CD4-positive, alpha-beta memory T cell (primary cell): Measurements from ENCODE around the gene PROK2. TPM values are rescaled to one million over a fixed set of nuclear protein-coding genes. Genes with fewer than 3 reads are reported as not detected.

Source experiments
- CTCF ChIA-PET: fragments of 350-600 bp; sonication (Branson Sonifier 250); formaldehyde crosslinking; loops from one replicate; lab custom pipeline; 2021; ENCODE audit warnings: inconsistent platforms; ENCODE audit not compliant: partially characterized antibody; lab: Charles Lee
- POLR2A ChIA-PET: fragments of 350-600 bp; sonication (Branson Sonifier 250); formaldehyde crosslinking; loops from one replicate; lab custom pipeline; 2021; ENCODE audit not compliant: partially characterized antibody; lab: Charles Lee
- DNase-seq, 5 donors: peaks; one replicate each; pipeline versions ENCODE4 v3.0.0 to v3.0.0-alpha.2; 2020 to 2022; ENCODE audit warnings: mixed read lengths in 1 of 5
- H3K27ac ChIP-seq: one replicate; pipeline ENCODE4 v1.7.0; 2013; ENCODE audit warnings: low read depth, low read length
- H3K27me3 ChIP-seq: 2 replicates; pipeline ENCODE4 v1.7.0; 2013; ENCODE audit warnings: mild to moderate bottlenecking, low read length, moderate library complexity; ENCODE audit not compliant: insufficient read depth
- H3K36me3 ChIP-seq: 2 replicates; pipeline ENCODE4 v1.7.0; 2013; ENCODE audit warnings: mild to moderate bottlenecking, low read length, moderate library complexity; ENCODE audit not compliant: insufficient read depth
- H3K4me1 ChIP-seq: 2 replicates; pipeline ENCODE4 v1.7.0; 2013; ENCODE audit warnings: mild to moderate bottlenecking, low read length, moderate library complexity; ENCODE audit not compliant: insufficient read depth
- H3K4me3 ChIP-seq, 2 donors: one replicate each; pipeline ENCODE4 v1.7.0; 2013; ENCODE audit warnings: low read length in 2 of 2, mild to moderate bottlenecking in 1 of 2
- H3K9me3 ChIP-seq, 2 donors: one replicate each; pipeline ENCODE4 v1.7.0; 2013; ENCODE audit warnings: low read length in 2 of 2, control low read depth in 1 of 2; ENCODE audit not compliant: control insufficient read depth in 1 of 2
- H3K27ac Mint-ChIP-seq, 7 donors: one replicate each; pipeline ENCODE4 v1.8.0; 2020 to 2021; ENCODE audit warnings: mixed read lengths in 7 of 7, mild to moderate bottlenecking in 6 of 7, inconsistent platforms in 3 of 7, moderate library complexity in 3 of 7
- H3K27me3 Mint-ChIP-seq, 2 donors: one replicate each; pipeline ENCODE4 v1.8.0; 2020 to 2021; ENCODE audit warnings: mixed read lengths in 2 of 2
- H3K36me3 Mint-ChIP-seq, 2 donors: one replicate each; pipeline ENCODE4 v1.8.0; 2020 to 2021; ENCODE audit warnings: mixed read lengths in 2 of 2, inconsistent platforms in 1 of 2, mild to moderate bottlenecking in 1 of 2
- H3K4me1 Mint-ChIP-seq, 4 donors: one replicate each; pipeline ENCODE4 v1.8.0; 2020 to 2021; ENCODE audit warnings: mixed read lengths in 4 of 4, mild to moderate bottlenecking in 1 of 4
- H3K4me3 Mint-ChIP-seq, 8 donors: one replicate each; pipeline ENCODE4 v1.8.0; 2020 to 2021; ENCODE audit warnings: mixed read lengths in 8 of 8, mild to moderate bottlenecking in 7 of 8, moderate library complexity in 6 of 8, inconsistent platforms in 3 of 8
- H3K9me3 Mint-ChIP-seq, 8 donors: one replicate each; pipeline ENCODE4 v1.8.0; 2020 to 2021; ENCODE audit warnings: mixed read lengths in 8 of 8, mild to moderate bottlenecking in 5 of 8, inconsistent platforms in 3 of 8, moderate library complexity in 1 of 8
- intact Hi-C: fragments of 100-400 bp; cut with micrococcal nuclease; formaldehyde crosslinking; loops from one replicate; pipeline ENCODE4 v1.15.1; 2023
- polyA plus RNA-seq, 2 donors: library from polyadenylated mRNA; unstranded; fragments of 300-500 nt; fragmentation: Illumina TruSeq; gene quantifications; one replicate each; pipeline ENCODE4 v1.2.3, GENCODE V29; 2021
- total RNA-seq, 2 experiments: library from RNA; stranded (reverse); gene quantifications; one replicate each; pipeline ENCODE4 v1.2.3, GENCODE V29; 2021

PROK2 gene
- total and polyA plus RNA-seq, 4 experiments from 2014 or later = 0.18 to 2.6 (median 0.27) TPM

DNA sequence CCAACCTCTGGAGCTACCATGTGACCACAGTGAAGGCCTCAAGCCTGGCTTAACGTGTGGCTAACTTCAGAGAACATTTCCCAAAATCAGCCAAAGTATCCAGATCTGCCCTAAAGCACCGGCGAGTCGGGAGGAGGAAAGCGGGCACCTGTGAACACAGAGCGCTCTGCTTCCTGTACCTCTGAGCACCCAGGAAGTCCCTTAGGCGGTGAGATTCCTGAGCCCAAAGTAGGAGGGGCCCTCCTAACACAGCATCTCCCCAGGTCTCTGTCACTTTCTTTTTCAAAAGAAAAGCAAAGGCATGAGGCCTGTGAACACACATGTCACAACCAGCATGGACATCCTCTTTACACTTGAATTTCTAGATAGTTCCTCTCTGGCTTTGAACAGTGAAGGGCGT lies 58.8 kb downstream of the PROK2 start:
- CTCF ChIA-PET = interaction anchor here (1.8 to 7.9 kb wide), 4 partner anchors 10 to 1095 kb away, joined by 4 to 100 read pairs (median 5); no protein-coding TSS in a partner anchor
- H3K4me3 ChIP-seq = peak overlapping the region; percentile 4 to 85
- H3K9me3 ChIP-seq = no peaks in the 10 kb centered on the region
- H3K4me1 ChIP-seq = peaks cover 76% of the 10 kb centered on the region
- H3K36me3 ChIP-seq = no peaks in the 10 kb centered on the region
- peak; percentile 63 to 86 (median 72) for DNase-seq
- no peaks in the 10 kb centered on the region for H3K27me3 ChIP-seq
- intact Hi-C loops = loop anchor here (2.0 kb wide), 1 partner anchor 1123 kb away; the partner anchor contains the start of gene SHQ1
- Mint-ChIP-seq H3K27ac (peak overlapping the region; percentile 92 to 99 (median 97)), H3K36me3 (peaks cover 0 to 20% of the 10 kb centered on the region in 2 donors), H3K9me3 (no peaks in the 10 kb centered on the region), H3K4me3 (peak overlapping the region; percentile 90 to 98 (median 94)), H3K4me1 (peaks cover 51 to 79% (median 66%) of the 10 kb centered on the region in 4 donors), H3K27me3 (no peaks in the 10 kb centered on the region)
- POLR2A ChIA-PET = interaction anchor here (1.3 to 1.7 kb wide), 2 partner anchors 15 to 22 kb away, joined by 3 to 5 read pairs; no protein-coding TSS in a partner anchor
- peak overlapping the region; percentile 77 for H3K27ac ChIP-seq

DNA sequence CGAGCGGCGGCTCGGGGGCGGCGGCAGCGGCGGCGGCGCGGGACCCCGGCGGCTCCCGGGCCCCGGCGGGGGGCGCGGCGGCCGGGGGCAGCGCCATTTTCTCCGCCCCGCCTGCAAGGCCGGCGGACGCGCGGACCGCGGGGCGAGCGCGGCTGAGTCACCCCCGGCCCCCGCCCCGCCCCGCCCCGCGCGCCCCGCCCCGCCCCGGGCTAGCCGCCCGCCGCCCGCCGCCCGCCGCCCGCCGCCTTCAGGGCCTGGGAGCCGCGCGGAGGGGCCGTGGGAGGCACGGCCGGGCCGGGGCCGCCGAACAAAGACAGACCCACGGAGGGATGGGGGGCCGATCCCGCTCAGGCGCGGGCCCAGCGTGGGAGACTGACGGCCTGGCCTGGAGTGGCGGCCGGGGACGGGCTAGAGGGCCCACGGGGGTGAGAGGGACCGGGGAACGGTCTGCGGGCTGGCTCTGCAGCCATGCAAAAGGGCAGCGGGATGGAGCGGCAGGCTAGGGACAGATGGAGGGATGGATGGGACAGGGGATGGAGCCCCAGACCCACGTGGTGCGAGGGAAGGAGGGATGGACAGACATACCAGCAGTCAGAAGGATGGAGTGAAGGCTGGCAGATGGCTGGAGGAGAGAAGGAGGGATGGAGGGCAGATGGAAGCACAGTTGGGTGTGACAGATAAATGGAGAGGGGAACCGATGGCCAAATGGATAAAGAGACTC lies 59.5 kb downstream of the PROK2 start, which contains the start of gene EIF4E3:
Gene EIF4E3 (minus strand): TSS at position 132 of the 721 bp plus-strand sequence. CDS start 35 bp downstream, at position 97.
- intact Hi-C loops = loop anchor here (2.0 kb wide), 1 partner anchor 721 kb away; the partner anchor contains the start of gene RYBP
- DNase-seq = peak in 4 of 5 donors; percentile 36 to 47 (median 45)
- Mint-ChIP-seq H3K36me3 (peaks cover 5 to 24% of the 10 kb centered on the region in 2 donors), H3K4me1 (peaks cover 56 to 79% (median 69%) of the 10 kb centered on the region in 4 donors), H3K27ac (peak within 1 kb of the TSS; percentile 92 to 99 (median 97)), H3K9me3 (no peaks in the 10 kb centered on the region), H3K27me3 (no peaks in the 10 kb centered on the region), H3K4me3 (peak within 1 kb of the TSS; percentile 94 to 98 (median 97))
- H3K27me3 ChIP-seq = no peaks in the 10 kb centered on the region
- peak within 1 kb of the TSS; percentile 77 for H3K27ac ChIP-seq
- CTCF ChIA-PET = interaction anchor here (1.2 to 2.8 kb wide), 2 partner anchors 14 to 23 kb away, joined by 4 to 19 read pairs; no protein-coding TSS in a partner anchor
- H3K4me3 ChIP-seq = peak within 1 kb of the TSS; percentile 85 to 95
- POLR2A ChIA-PET = interaction anchor here (1.0 to 2.7 kb wide), 9 partner anchors 10 to 722 kb away, joined by 3 to 27 read pairs (median 4); partner anchors contain the start of gene RYBP
- H3K36me3 ChIP-seq = no peaks in the 10 kb centered on the region
- H3K9me3 ChIP-seq = no peaks in the 10 kb centered on the region
- H3K4me1 ChIP-seq = peaks cover 81% of the 10 kb centered on the region

DNA sequence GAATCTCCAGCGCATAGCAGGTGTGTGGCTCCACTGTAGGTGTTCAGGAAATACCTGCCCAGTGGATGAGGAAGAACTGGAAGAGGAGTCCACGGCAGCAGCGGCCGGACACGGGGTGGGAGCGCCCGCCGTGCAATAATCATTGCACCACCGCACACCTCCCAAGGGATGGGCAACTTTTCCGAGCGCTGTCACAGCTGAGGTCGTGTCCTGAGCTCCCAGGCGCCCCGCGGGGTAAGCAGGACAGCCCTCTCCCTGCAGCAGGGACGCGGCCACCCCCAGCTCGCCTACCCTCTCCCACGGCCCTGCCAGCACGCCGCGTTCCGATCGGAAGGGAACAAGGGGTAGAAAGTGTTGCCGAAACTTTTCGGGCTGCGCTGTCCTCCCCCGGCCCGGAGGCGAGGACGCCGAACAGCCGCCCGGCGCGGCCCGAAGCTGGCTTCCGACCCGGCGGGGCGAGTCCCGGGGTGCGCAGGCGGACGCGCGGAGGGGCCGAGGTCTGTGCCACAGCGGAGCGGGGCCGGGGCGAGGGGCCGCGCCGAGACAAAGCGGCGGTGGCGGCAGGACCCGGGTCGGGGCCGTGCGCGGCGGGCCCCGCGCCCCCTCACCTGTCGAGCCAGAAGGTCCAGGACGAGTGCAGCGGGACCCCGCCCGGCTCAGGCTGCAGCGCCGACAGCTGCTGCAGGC lies 60.2 kb downstream of the PROK2 start:
- no peaks in the 10 kb centered on the region for H3K27me3 Mint-ChIP-seq
- CTCF ChIA-PET = interaction anchor here (0.8 to 2.8 kb wide), 5 partner anchors 9 to 151 kb away, joined by 3 to 19 read pairs (median 7); no protein-coding TSS in a partner anchor
- peaks cover 52 to 76% (median 65%) of the 10 kb centered on the region in 4 donors for H3K4me1 Mint-ChIP-seq
- peak in 4 of 5 donors; percentile 31 to 48 (median 40) for DNase-seq
- Histone ChIP-seq H3K9me3 (no peaks in the 10 kb centered on the region), H3K4me3 (peak overlapping the region; percentile 60 to 95), H3K27ac (peak overlapping the region; percentile 71), H3K27me3 (no peaks in the 10 kb centered on the region), H3K36me3 (no peaks in the 10 kb centered on the region), H3K4me1 (peaks cover 80% of the 10 kb centered on the region)
- intact Hi-C loops = loop anchor here (2.0 to 5.0 kb wide), 3 partner anchors 142 to 722 kb away; partner anchors contain the start of genes FOXP1 and RYBP
- POLR2A ChIA-PET = interaction anchor here (0.7 to 2.7 kb wide), 14 partner anchors 10 to 722 kb away, joined by 3 to 27 read pairs (median 3); partner anchors contain the start of gene RYBP
- H3K36me3 Mint-ChIP-seq = peaks cover 6 to 24% of the 10 kb centered on the region in 2 donors
- H3K9me3 Mint-ChIP-seq = no peaks in the 10 kb centered on the region
- peak overlapping the region; percentile 88 to 99 (median 93) for H3K27ac Mint-ChIP-seq
- H3K4me3 Mint-ChIP-seq = peak overlapping the region; percentile 89 to 98 (median 94)

DNA sequence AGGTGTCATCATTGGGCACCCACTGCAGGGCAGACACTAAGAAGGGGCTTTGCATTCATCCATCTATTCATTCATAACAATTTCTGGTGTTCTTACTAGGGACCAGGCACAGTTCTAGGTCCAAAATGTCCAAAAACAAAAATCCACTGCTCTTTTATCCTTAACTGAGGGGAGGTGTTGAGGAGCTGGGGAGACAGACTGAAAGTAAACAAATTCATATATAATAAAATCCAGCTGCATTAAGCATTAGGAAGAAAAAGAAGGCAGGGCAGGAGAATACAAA lies 60.8 kb downstream of the PROK2 start:
- H3K4me1 Mint-ChIP-seq = peaks cover 51 to 76% (median 64%) of the 10 kb centered on the region in 4 donors
- H3K36me3 Mint-ChIP-seq = peaks cover 11 to 28% of the 10 kb centered on the region in 2 donors
- H3K4me3 ChIP-seq = peak overlapping the region; percentile 60 to 95
- H3K4me1 ChIP-seq = peaks cover 80% of the 10 kb centered on the region
- no peaks in the 10 kb centered on the region for H3K36me3 ChIP-seq
- peak overlapping the region; percentile 89 to 98 (median 94) for H3K4me3 Mint-ChIP-seq
- ChIA-PET POLR2A (interaction anchor here (0.7 to 2.7 kb wide), 11 partner anchors 11 to 723 kb away, joined by 3 to 27 read pairs (median 3); partner anchors contain the start of gene RYBP), CTCF (interaction anchor here (0.8 to 2.8 kb wide), 5 partner anchors 9 to 151 kb away, joined by 3 to 19 read pairs (median 7); no protein-coding TSS in a partner anchor)
- intact Hi-C loops = loop anchor here (2.0 to 5.0 kb wide), 3 partner anchors 142 to 723 kb away; partner anchors contain the start of genes FOXP1 and RYBP
- H3K27me3 ChIP-seq = no peaks in the 10 kb centered on the region
- no peaks in the 10 kb centered on the region for H3K27me3 Mint-ChIP-seq
- peak overlapping the region; percentile 88 to 99 (median 93) for H3K27ac Mint-ChIP-seq
- no peaks in the 10 kb centered on the region for H3K9me3 Mint-ChIP-seq
- DNase-seq = no peak
- no peaks in the 10 kb centered on the region for H3K9me3 ChIP-seq
- peak overlapping the region; percentile 71 for H3K27ac ChIP-seq

DNA sequence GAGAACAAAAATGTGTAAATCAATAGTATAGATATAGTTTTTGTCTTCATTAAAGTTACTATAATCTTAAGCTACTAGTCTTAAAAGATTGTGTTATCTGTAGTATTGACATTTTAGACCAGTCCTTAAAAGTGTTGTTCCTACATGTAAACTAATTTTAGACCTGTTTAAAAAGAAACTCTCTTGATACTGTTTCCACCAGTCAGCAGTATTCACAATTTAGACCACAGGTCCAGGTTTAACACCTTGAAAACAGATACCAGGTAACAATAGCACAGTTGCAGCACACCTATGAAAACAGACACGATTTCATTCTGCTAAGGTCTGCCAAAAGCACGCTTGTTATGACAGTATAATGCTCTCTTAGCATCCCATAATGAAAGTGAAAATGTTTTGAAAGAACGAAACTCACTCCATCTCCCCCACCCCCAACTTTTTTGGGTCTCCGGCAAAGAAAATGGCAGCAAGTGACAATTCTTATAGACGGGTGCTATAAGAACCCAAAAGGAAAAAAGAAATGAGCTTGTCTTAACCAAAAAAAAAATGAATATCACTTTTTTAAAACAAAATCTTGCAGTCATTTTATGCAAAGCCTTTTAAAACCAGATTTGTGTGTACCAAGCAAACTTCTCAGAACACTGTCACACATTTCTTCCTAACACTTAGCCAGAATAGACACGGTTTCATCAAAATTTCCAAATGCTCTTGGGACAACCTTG lies 61.3 kb downstream of the PROK2 start:
- DNase-seq = peak; percentile 65 to 81 (median 74)
- H3K36me3 Mint-ChIP-seq = peaks cover 14 to 28% of the 10 kb centered on the region in 2 donors
- no peaks in the 10 kb centered on the region for H3K36me3 ChIP-seq
- peaks cover 80% of the 10 kb centered on the region for H3K4me1 ChIP-seq
- ChIA-PET CTCF (interaction anchor here (2.1 to 2.8 kb wide), 3 partner anchors 9 to 13 kb away, joined by 7 to 19 read pairs (median 9); no protein-coding TSS in a partner anchor), POLR2A (interaction anchor here (0.9 to 2.7 kb wide), 7 partner anchors 10 to 723 kb away, joined by 3 to 27 read pairs (median 4); partner anchors contain the start of gene RYBP)
- H3K27ac ChIP-seq = peak overlapping the region; percentile 71
- intact Hi-C loops = loop anchor here (1.0 to 5.0 kb wide), 5 partner anchors 12 to 1034 kb away; partner anchors contain the start of genes FOXP1 and RYBP
- peak overlapping the region; percentile 88 to 99 (median 93) for H3K27ac Mint-ChIP-seq
- no peaks in the 10 kb centered on the region for H3K27me3 ChIP-seq
- H3K4me3 ChIP-seq = peak overlapping the region; percentile 60 to 95
- H3K9me3 ChIP-seq = no peaks in the 10 kb centered on the region
- H3K4me1 Mint-ChIP-seq = peaks cover 53 to 76% (median 64%) of the 10 kb centered on the region in 4 donors
- peak overlapping the region; percentile 89 to 98 (median 94) for H3K4me3 Mint-ChIP-seq
- no peaks in the 10 kb centered on the region for H3K27me3 Mint-ChIP-seq
- H3K9me3 Mint-ChIP-seq = no peaks in the 10 kb centered on the region

DNA sequence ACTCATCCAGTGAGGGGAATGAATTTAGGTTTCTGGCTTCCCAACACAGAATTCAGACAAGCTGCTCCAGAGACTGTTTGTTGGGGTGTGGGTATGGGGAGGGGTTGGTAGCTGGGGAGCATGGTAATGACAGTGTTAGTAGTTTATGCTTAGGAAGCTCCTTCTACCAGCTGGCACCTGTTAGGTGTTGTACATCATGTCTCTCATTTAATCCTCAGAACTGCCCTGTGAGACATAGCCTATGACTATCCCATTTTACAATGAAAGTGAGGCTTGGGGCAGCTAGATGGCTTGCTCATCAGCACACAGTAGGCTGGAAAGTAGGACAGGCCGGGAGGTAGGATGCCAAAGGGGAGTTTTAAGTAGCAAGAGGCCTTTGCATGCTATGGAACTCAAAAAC lies 62.3 kb downstream of the PROK2 start:
- Histone ChIP-seq H3K27ac (peak overlapping the region; percentile 71), H3K9me3 (no peaks in the 10 kb centered on the region), H3K4me3 (peak overlapping the region; percentile 19 to 60), H3K27me3 (no peaks in the 10 kb centered on the region), H3K4me1 (peaks cover 80% of the 10 kb centered on the region), H3K36me3 (no peaks in the 10 kb centered on the region)
- Mint-ChIP-seq H3K4me1 (peaks cover 57 to 79% (median 69%) of the 10 kb centered on the region in 4 donors), H3K9me3 (no peaks in the 10 kb centered on the region), H3K27ac (peak overlapping the region; percentile 91 to 99 (median 93)), H3K36me3 (peaks cover 14 to 31% of the 10 kb centered on the region in 2 donors), H3K4me3 (peak overlapping the region; percentile 77 to 98 (median 92)), H3K27me3 (no peaks in the 10 kb centered on the region)
- DNase-seq = no peak
- ChIA-PET CTCF (interaction anchor here (2.1 to 2.8 kb wide), 3 partner anchors 8 to 12 kb away, joined by 7 to 19 read pairs (median 9); no protein-coding TSS in a partner anchor), POLR2A (interaction anchor here (1.9 to 2.7 kb wide), 3 partner anchors 11 to 724 kb away, joined by 7 to 27 read pairs (median 8); partner anchors contain the start of gene RYBP)
- intact Hi-C loops = loop anchor here (1.0 to 5.0 kb wide), 4 partner anchors 11 to 1035 kb away; partner anchors contain the start of gene FOXP1
